Measurements from ENCODE around the gene PEX19. TPM values are rescaled to one million over a fixed set of nuclear protein-coding genes. Genes with fewer than 3 reads are reported as not detected.
A peak's percentile ranks its signal among the peaks of the same experiment; 100 is the strongest.

The PEX19 gene
- polyA plus RNA-seq, 1 donor = 49.1 TPM

- peaks cover 41% of the 10 kb centered on the region for H3K36me3 ChIP-seq (ENCODE audit: control insufficient read depth, insufficient read depth, low read length)
- WGBS (ENCODE audit: insufficient coverage, low lambda C conversion rate) = 0% methylated on average over 4 of the region's 15 CpGs
- peaks cover 13% of the 10 kb centered on the region for H3K4me1 ChIP-seq (ENCODE audit: control insufficient read depth, insufficient read depth, low read length)
- no peaks in the 10 kb centered on the region for H3K27me3 ChIP-seq (ENCODE audit: control insufficient read depth, insufficient read depth, low read length)
- peak overlapping the region; percentile 77 for H3K27ac ChIP-seq (ENCODE audit: low read length)
- H3K4me3 ChIP-seq (ENCODE audit: low read length) = peak overlapping the region; percentile 87
- DNase-seq = peak; percentile 18 to 72
- H3K9me3 ChIP-seq (ENCODE audit: control insufficient read depth, low read depth, low read length) = no peaks in the 10 kb centered on the region
Observed at GRCh38 chr1:160284220-160284781, 632 bp downstream of the PEX19 start.

GRCh38 chr1:160282807-160283206, 2.1 kb downstream of the PEX19 start:
- Histone ChIP-seq H3K27me3 (ENCODE audit: control insufficient read depth, insufficient read depth, low read length) (no peaks in the 10 kb centered on the region), H3K9me3 (ENCODE audit: control insufficient read depth, low read depth, low read length) (no peaks in the 10 kb centered on the region), H3K36me3 (ENCODE audit: control insufficient read depth, insufficient read depth, low read length) (peaks cover 52% of the 10 kb centered on the region), H3K27ac (ENCODE audit: low read length) (no peak overlapping the region), H3K4me1 (ENCODE audit: control insufficient read depth, insufficient read depth, low read length) (peaks cover 13% of the 10 kb centered on the region), H3K4me3 (ENCODE audit: low read length) (no peak overlapping the region)
- WGBS (ENCODE audit: insufficient coverage, low lambda C conversion rate) = 100% methylated on average over 1 of the region's 7 CpGs
- DNase-seq = no peak

GRCh38 chr1:160277987-160278386, 6.9 kb downstream of the PEX19 start:
- peaks cover 59% of the 10 kb centered on the region for H3K36me3 ChIP-seq (ENCODE audit: control insufficient read depth, insufficient read depth, low read length)
- no peak overlapping the region for H3K4me3 ChIP-seq (ENCODE audit: low read length)
- no peak for DNase-seq
- no peaks in the 10 kb centered on the region for H3K9me3 ChIP-seq (ENCODE audit: control insufficient read depth, low read depth, low read length)
- H3K4me1 ChIP-seq (ENCODE audit: control insufficient read depth, insufficient read depth, low read length) = no peaks in the 10 kb centered on the region
- H3K27ac ChIP-seq (ENCODE audit: low read length) = no peak overlapping the region
- WGBS (ENCODE audit: insufficient coverage, low lambda C conversion rate) = no CpG with 5 or more reads among the region's 4 CpGs
- no peaks in the 10 kb centered on the region for H3K27me3 ChIP-seq (ENCODE audit: control insufficient read depth, insufficient read depth, low read length)

GRCh38 chr1:160277330-160277729, 7.6 kb downstream of the PEX19 start:
- Histone ChIP-seq H3K36me3 (ENCODE audit: control insufficient read depth, insufficient read depth, low read length) (peaks cover 53% of the 10 kb centered on the region), H3K27ac (ENCODE audit: low read length) (no peak overlapping the region), H3K27me3 (ENCODE audit: control insufficient read depth, insufficient read depth, low read length) (no peaks in the 10 kb centered on the region), H3K4me3 (ENCODE audit: low read length) (no peak overlapping the region), H3K4me1 (ENCODE audit: control insufficient read depth, insufficient read depth, low read length) (no peaks in the 10 kb centered on the region), H3K9me3 (ENCODE audit: control insufficient read depth, low read depth, low read length) (no peaks in the 10 kb centered on the region)
- no CpG with 5 or more reads among the region's 2 CpGs for WGBS (ENCODE audit: insufficient coverage, low lambda C conversion rate)
- DNase-seq = no peak

- Histone ChIP-seq H3K27ac (ENCODE audit: low read length) (no peak overlapping the region), H3K27me3 (ENCODE audit: control insufficient read depth, insufficient read depth, low read length) (no peaks in the 10 kb centered on the region), H3K9me3 (ENCODE audit: control insufficient read depth, low read depth, low read length) (no peaks in the 10 kb centered on the region), H3K36me3 (ENCODE audit: control insufficient read depth, insufficient read depth, low read length) (peaks cover 2% of the 10 kb centered on the region), H3K4me1 (ENCODE audit: control insufficient read depth, insufficient read depth, low read length) (no peaks in the 10 kb centered on the region), H3K4me3 (ENCODE audit: low read length) (no peak overlapping the region)
- no peak for DNase-seq
- 86% methylated on average over 1 of the region's 1 CpG for WGBS (ENCODE audit: insufficient coverage, low lambda C conversion rate)
Observed at GRCh38 chr1:160271025-160271424, 13.9 kb downstream of the PEX19 start.

- Histone ChIP-seq H3K9me3 (ENCODE audit: control insufficient read depth, low read depth, low read length) (no peaks in the 10 kb centered on the region), H3K27ac (ENCODE audit: low read length) (no peak overlapping the region), H3K4me1 (ENCODE audit: control insufficient read depth, insufficient read depth, low read length) (peaks cover 7% of the 10 kb centered on the region), H3K4me3 (ENCODE audit: low read length) (no peak overlapping the region), H3K36me3 (ENCODE audit: control insufficient read depth, insufficient read depth, low read length) (no peaks in the 10 kb centered on the region), H3K27me3 (ENCODE audit: control insufficient read depth, insufficient read depth, low read length) (no peaks in the 10 kb centered on the region)
- WGBS (ENCODE audit: insufficient coverage, low lambda C conversion rate) = 91% methylated on average over 1 of the region's 10 CpGs
- DNase-seq = no peak
Observed at GRCh38 chr1:160267284-160267991, 17.5 kb downstream of the PEX19 start.

DNA sequence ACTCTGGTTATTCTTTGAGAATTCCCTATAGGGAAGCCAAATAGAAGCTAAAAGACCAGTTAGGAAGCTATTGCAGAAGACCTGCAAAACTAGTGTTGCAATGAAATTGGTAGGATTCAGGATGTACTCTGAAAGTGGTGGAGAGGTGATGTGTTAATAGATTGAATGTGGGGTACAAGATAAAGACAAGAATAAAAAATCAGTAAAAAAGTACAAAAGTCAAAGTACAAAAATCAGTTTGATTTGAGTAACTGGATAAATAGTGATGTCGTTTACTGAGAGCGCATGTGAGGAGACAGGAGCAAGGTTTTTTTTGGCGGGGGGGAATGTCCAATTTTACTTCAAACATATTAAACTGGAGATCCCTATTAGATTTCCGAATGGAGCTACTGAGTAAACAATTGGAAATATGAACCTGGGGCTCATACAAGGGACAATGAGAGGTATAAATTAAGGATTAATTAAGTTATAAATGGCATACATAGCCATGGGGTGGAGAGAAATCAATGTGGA, 20.1 kb downstream of the PEX19 start:
- Histone ChIP-seq H3K27ac (ENCODE audit: low read length) (no peak overlapping the region), H3K4me1 (ENCODE audit: control insufficient read depth, insufficient read depth, low read length) (peaks cover 19% of the 10 kb centered on the region), H3K36me3 (ENCODE audit: control insufficient read depth, insufficient read depth, low read length) (no peaks in the 10 kb centered on the region), H3K27me3 (ENCODE audit: control insufficient read depth, insufficient read depth, low read length) (no peaks in the 10 kb centered on the region), H3K4me3 (ENCODE audit: low read length) (no peak overlapping the region), H3K9me3 (ENCODE audit: control insufficient read depth, low read depth, low read length) (no peaks in the 10 kb centered on the region)
- 61% methylated on average over 2 of the region's 4 CpGs for WGBS (ENCODE audit: insufficient coverage, low lambda C conversion rate)
- DNase-seq = no peak

DNA sequence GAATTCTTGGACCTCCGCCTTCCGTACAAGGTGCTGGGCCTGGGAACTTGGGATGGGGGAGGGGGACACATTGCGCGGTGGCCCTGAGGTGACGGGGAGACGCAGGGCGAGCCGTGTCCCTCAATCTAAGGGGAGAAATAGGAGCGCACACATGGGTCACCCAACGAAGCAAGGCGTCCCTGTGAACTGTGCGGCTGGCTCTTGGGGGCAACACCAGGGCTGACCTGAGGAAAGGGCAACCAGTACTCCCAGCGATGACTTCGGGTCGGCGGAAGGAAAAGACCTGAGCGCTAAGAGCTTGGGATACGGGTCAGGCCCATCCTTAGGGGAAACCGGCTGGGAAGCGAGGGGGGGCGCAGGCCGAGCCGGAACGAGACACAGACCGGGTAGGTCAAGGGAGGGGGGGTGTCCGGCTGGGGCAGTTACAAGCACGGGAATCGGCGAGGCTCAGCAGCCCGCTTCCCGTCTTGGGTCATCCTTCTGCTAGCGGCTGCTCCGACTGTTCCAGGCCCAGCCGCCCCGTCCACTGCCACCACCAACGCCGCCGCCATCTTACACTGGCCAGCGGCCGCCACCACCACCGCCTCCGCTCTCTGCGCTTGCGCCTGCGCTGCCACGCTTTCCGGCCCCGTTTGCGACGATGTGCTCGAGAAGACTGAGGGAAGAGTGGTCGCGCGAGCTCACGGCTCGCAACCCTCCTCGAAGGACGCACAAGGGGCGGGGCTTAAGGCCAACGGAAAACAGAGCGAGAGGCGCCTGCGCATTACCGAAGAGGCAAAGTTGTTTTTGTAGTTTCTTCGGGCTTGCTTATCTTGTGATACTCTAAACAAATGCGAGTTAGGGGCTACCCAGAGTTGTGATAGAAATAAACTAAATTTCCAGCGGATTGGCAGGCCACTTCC, 22.8 kb downstream of the PEX19 start, which contains the start of gene DCAF8:
DCAF8 (minus strand) TSS at position 657 of the 902 bp plus-strand sequence. CDS start 18,541 bp downstream, outside the sequence.
- Histone ChIP-seq H3K36me3 (ENCODE audit: control insufficient read depth, insufficient read depth, low read length) (peaks cover 3% of the 10 kb centered on the region), H3K27ac (ENCODE audit: low read length) (peak within 1 kb of the TSS; percentile 97), H3K9me3 (ENCODE audit: control insufficient read depth, low read depth, low read length) (no peaks in the 10 kb centered on the region), H3K4me1 (ENCODE audit: control insufficient read depth, insufficient read depth, low read length) (peaks cover 21% of the 10 kb centered on the region), H3K27me3 (ENCODE audit: control insufficient read depth, insufficient read depth, low read length) (no peaks in the 10 kb centered on the region), H3K4me3 (ENCODE audit: low read length) (peak within 1 kb of the TSS; percentile 88)
- peak; percentile 99 for DNase-seq
- WGBS (ENCODE audit: insufficient coverage, low lambda C conversion rate) = 0% methylated on average over 1 of the region's 67 CpGs

DNA sequence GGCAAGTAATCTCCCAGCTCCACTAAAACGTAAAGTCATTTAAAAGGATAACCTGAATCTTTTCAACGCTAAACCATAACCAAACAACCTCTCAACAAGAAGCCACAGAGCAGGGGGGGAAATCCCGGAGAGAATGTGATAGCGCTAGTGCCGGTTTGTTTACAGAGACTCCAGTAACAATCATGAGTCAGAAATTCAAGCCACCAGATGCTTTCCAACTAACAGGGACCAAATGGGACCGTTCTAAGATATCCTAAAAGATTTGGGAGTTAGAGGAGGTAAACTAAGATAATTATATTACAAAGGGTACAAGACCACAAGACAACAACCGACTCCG, 23.4 kb downstream of the PEX19 start:
- H3K4me3 ChIP-seq (ENCODE audit: low read length) = peak overlapping the region; percentile 88
- peaks cover 21% of the 10 kb centered on the region for H3K4me1 ChIP-seq (ENCODE audit: control insufficient read depth, insufficient read depth, low read length)
- H3K36me3 ChIP-seq (ENCODE audit: control insufficient read depth, insufficient read depth, low read length) = peaks cover 3% of the 10 kb centered on the region
- H3K9me3 ChIP-seq (ENCODE audit: control insufficient read depth, low read depth, low read length) = no peaks in the 10 kb centered on the region
- no peaks in the 10 kb centered on the region for H3K27me3 ChIP-seq (ENCODE audit: control insufficient read depth, insufficient read depth, low read length)
- peak; percentile 54 to 82 for DNase-seq
- 0% methylated on average over 3 of the region's 8 CpGs for WGBS (ENCODE audit: insufficient coverage, low lambda C conversion rate)
- peak overlapping the region; percentile 97 for H3K27ac ChIP-seq (ENCODE audit: low read length)

Data from large intestine (tissue), 3 donors.